ENCODE results near the gene PTPRN2. TPM values are rescaled to one million over a fixed set of nuclear protein-coding genes. Genes with fewer than 3 reads are reported as not detected.

The PTPRN2 gene
- total RNA-seq, 1 experiment from 2014 or later = 1.1 TPM

GRCh38 chr7:158581440-158582088 lies 6.1 kb downstream of the PTPRN2 start:
- Histone ChIP-seq H3K27ac (ENCODE audit: low read length) (no peak overlapping the region), H3K36me3 (ENCODE audit: control insufficient read depth, insufficient read depth, low read length) (no peaks in the 10 kb centered on the region), H3K4me1 (ENCODE audit: control insufficient read depth, insufficient read depth, low read length) (no peaks in the 10 kb centered on the region; the same call in 1 of the 2 replicates), H3K27me3 (ENCODE audit: control insufficient read depth, insufficient read depth, low read length) (peaks cover 16% of the 10 kb centered on the region), H3K9me3 (ENCODE audit: control insufficient read depth, insufficient read depth, low read depth, low read length) (peaks cover 8% of the 10 kb centered on the region; the same call in 1 of the 2 replicates), H3K4me3 (ENCODE audit: low read depth in 2 of 2, low read length in 2 of 2) (no peak overlapping the region)
- in situ Hi-C loops (cut with HindIII; ENCODE audit: low pct_unique_long_range_greater_than_20kb, low sequenced_read_pairs) (no loop called here), intact Hi-C loops (cut with micrococcal nuclease; ENCODE audit: unreplicated experiment) (no loop called here)
- DNase-seq (ENCODE audit: low read depth, low spot score) (no peak), ATAC-seq (no peak)
- no peak for TF ChIP-seq SIN3A (IDR thresholded peaks at IDR 0.05; ENCODE audit: borderline replicate concordance, insufficient read depth, low read depth, low read length)
- TF ChIP-seq, protein P1, sequence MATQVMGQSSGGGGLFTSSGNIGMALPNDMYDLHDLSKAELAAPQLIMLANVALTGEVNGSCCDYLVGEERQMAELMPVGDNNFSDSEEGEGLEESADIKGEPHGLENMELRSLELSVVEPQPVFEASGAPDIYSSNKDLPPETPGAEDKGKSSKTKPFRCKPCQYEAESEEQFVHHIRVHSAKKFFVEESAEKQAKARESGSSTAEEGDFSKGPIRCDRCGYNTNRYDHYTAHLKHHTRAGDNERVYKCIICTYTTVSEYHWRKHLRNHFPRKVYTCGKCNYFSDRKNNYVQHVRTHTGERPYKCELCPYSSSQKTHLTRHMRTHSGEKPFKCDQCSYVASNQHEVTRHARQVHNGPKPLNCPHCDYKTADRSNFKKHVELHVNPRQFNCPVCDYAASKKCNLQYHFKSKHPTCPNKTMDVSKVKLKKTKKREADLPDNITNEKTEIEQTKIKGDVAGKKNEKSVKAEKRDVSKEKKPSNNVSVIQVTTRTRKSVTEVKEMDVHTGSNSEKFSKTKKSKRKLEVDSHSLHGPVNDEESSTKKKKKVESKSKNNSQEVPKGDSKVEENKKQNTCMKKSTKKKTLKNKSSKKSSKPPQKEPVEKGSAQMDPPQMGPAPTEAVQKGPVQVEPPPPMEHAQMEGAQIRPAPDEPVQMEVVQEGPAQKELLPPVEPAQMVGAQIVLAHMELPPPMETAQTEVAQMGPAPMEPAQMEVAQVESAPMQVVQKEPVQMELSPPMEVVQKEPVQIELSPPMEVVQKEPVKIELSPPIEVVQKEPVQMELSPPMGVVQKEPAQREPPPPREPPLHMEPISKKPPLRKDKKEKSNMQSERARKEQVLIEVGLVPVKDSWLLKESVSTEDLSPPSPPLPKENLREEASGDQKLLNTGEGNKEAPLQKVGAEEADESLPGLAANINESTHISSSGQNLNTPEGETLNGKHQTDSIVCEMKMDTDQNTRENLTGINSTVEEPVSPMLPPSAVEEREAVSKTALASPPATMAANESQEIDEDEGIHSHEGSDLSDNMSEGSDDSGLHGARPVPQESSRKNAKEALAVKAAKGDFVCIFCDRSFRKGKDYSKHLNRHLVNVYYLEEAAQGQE (IDR thresholded peaks at IDR 0.05; ENCODE audit: insufficient read depth in 1 of 2, low read depth in 2 of 2, low read length in 1 of 2) = no peak
- no peak for TF ChIP-seq TCF7L2 (IDR thresholded peaks at IDR 0.05; ENCODE audit: low read depth, low read length)
- TF ChIP-seq POLR2AphosphoS5 (IDR thresholded peaks at IDR 0.05; ENCODE audit: low read depth, low read length) = no peak
- no peak for TF ChIP-seq CTCF (IDR thresholded peaks at IDR 0.05)
- ChIA-PET POLR2A (no interaction called here), CTCF (no interaction called here)
- BruUV-seq (replicated peaks) = no TSS peak

DNA sequence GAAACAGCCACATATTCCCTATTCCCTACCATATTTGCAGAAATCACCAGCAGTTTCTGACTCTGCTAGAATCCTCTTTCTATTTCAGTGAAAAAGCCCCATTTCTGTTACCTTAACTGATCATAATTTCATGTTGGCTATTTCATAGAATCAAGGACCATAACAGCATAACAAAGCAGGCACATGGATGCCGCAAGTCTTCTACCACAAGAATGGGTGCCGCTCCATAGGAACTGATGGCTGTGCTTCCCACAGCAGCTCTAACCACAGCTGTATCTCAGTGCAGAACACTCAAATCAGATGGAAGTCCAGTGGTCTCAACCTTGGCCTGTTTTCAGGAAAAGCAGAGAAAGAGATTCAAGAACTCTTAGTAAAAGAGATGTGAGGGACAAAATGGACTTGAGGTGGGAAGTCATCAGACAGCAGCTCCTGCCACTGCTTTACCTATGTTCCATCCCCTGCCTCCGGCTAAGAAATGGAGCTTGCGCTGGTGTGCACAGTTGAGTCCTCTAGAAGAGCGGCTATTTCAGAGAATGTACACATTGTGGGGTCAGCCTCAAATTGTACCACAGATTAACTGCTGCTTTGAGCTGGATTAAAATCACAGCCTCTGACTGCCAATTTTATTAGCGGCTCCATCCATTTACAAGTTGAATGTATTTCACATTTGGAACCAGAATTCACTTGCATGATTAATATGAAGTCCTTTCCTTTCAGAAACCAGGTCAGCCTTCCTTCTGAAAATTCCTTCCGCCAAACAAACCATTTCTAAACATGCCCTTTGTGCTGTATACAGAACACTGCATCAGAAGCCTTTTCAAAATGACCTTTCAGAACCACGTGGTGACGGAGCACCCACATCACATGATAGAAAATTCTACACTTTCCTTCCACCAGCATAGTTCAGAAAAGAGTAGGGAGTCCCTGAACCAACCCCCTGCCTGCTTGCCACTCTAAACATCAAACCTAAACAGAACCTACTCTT lies 7.7 kb downstream of the PTPRN2 start:
- Histone ChIP-seq H3K27me3 (ENCODE audit: control insufficient read depth, insufficient read depth, low read length) (peaks cover 12% of the 10 kb centered on the region), H3K36me3 (ENCODE audit: control insufficient read depth, insufficient read depth, low read length) (no peaks in the 10 kb centered on the region), H3K4me3 (ENCODE audit: low read depth in 2 of 2, low read length in 2 of 2) (no peak overlapping the region), H3K9me3 (ENCODE audit: control insufficient read depth, insufficient read depth, low read depth, low read length) (peaks cover 8% of the 10 kb centered on the region; the same call in 1 of the 2 replicates), H3K4me1 (ENCODE audit: control insufficient read depth, insufficient read depth, low read length) (no peaks in the 10 kb centered on the region), H3K27ac (ENCODE audit: low read length) (no peak overlapping the region)
- CTCF ChIA-PET = no interaction called here
- intact Hi-C loops (cut with micrococcal nuclease; ENCODE audit: unreplicated experiment) = no loop called here
- in situ Hi-C loops (cut with HindIII; ENCODE audit: low pct_unique_long_range_greater_than_20kb, low sequenced_read_pairs) = no loop called here
- POLR2A ChIA-PET = interaction anchor here (0.6 kb wide), 1 partner anchor 719 kb away, joined by 4 read pairs; no protein-coding TSS in a partner anchor
- no TSS peak for BruUV-seq (replicated peaks)
- DNase-seq (ENCODE audit: low read depth, low spot score) (no peak), ATAC-seq (no peak)
- TF ChIP-seq TCF7L2 (IDR thresholded peaks at IDR 0.05; ENCODE audit: low read depth, low read length) = no peak
- no peak for TF ChIP-seq POLR2AphosphoS5 (IDR thresholded peaks at IDR 0.05; ENCODE audit: low read depth, low read length)
- TF ChIP-seq, protein P1 (IDR thresholded peaks at IDR 0.05; ENCODE audit: insufficient read depth in 1 of 2, low read depth in 2 of 2, low read length in 1 of 2) = no peak
- TF ChIP-seq CTCF (IDR thresholded peaks at IDR 0.05) = no peak
- no peak for TF ChIP-seq SIN3A (IDR thresholded peaks at IDR 0.05; ENCODE audit: borderline replicate concordance, insufficient read depth, low read depth, low read length)
